ENCODE results near the gene HNRNPA3.

DNA sequence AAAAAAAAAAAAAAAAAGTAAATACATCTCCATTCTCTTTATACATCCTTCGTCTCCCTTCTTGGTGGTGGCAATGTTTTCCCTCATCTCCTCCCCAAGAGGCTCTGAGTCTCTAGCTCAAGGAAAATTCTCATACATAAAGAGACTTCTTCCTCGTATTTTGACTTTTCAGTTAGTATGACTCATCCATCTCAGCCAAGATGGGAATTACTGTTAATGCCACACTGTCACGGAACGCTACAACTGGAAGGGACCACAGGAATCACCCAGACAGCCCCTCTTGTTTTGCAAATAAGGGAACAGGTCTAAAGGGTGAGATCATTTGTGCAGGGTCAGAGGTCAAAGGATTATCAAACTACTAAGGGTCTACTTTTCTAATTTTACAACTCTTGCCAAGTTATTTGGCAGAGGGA is 32.4 kb downstream of the HNRNPA3 start:
- TF ChIP-seq CTCF (IDR thresholded peaks at IDR 0.05) (no peak), POLR2A (IDR thresholded peaks at IDR 0.05) (no peak), POLR2AphosphoS5 (IDR thresholded peaks at IDR 0.05) (peak in 1 of 3 donors; percentile 64), EP300 (IDR thresholded peaks at IDR 0.05) (no peak)
